Upper lobe of left lung (tissue), 6 donors: ENCODE data around the gene CPNE4. TPM values are rescaled to one million over a fixed set of nuclear protein-coding genes. Genes with fewer than 3 reads are reported as not detected.

ENCODE experiments used
- ATAC-seq, 2 donors: fragments of 200-7000 bp; cut with Tn5 transposase; one replicate each; pipeline ENCODE4 v1.9.1; 2022; ENCODE audit warnings: mild to moderate bottlenecking in 2 of 2, moderate library complexity in 2 of 2; ENCODE audit not compliant: low FRiP score in 2 of 2
- DNase-seq, 2 donors: peaks; one replicate each; pipeline ENCODE4 v3.0.0-alpha.2; 2019 to 2020
- H3K27ac ChIP-seq, 4 donors: fragments of 200-600 bp; sonication (generic); one replicate each; pipeline ENCODE4 v1.5.1; 2016 to 2019
- H3K27me3 ChIP-seq, 4 donors: fragments of 200-600 bp; sonication (generic); one replicate each; pipeline ENCODE4 v1.5.1; 2017 to 2019
- H3K36me3 ChIP-seq, 4 donors: fragments of 200-600 bp; sonication (generic); one replicate each; pipeline ENCODE4 v1.5.1; 2016 to 2019
- H3K4me1 ChIP-seq, 4 donors: fragments of 200-600 bp; sonication (generic); one replicate each; pipeline ENCODE4 v1.5.1; 2018 to 2019
- H3K4me3 ChIP-seq, 4 donors: fragments of 200-600 bp; sonication (generic); one replicate each; pipeline ENCODE4 v1.5.1; 2017 to 2019; ENCODE audit warnings: mild to moderate bottlenecking in 2 of 4, moderate library complexity in 1 of 4
- H3K9me3 ChIP-seq, 4 donors: fragments of 200-600 bp; sonication (generic); one replicate each; pipeline ENCODE4 v1.5.1; 2018 to 2019
- CTCF ChIP-seq, 6 experiments: fragments of 450-650 bp in 4 of 6; fragments of 200-600 bp in 2 of 6; sonication (generic) in 2 of 6; IDR thresholded peaks; one replicate each; pipeline ENCODE4 v1.5.1; 2016 to 2019; ENCODE audit warnings: antibody characterized with exemption in 6 of 6
- EP300 ChIP-seq, 4 donors: sonication (generic); formaldehyde crosslinking; IDR thresholded peaks; one replicate each; pipeline ENCODE4 v1.5.1; 2017; ENCODE audit warnings: antibody characterized with exemption in 4 of 4, control low read depth in 2 of 4
- POLR2A ChIP-seq, 4 donors: fragments of 450-650 bp; IDR thresholded peaks; one replicate each; pipeline ENCODE4 v1.5.1; 2016 to 2017; ENCODE audit warnings: antibody characterized with exemption in 4 of 4, mild to moderate bottlenecking in 2 of 4
- POLR2AphosphoS5 ChIP-seq, 2 donors: sonication (generic); formaldehyde crosslinking; IDR thresholded peaks; one replicate each; pipeline ENCODE4 v1.5.1; 2017; ENCODE audit warnings: antibody characterized with exemption in 2 of 2
- WGBS, 2 donors: methylation state at CpG; one replicate each; pipeline ENCODE4 v1.1.5; 2017 to 2018; 5-methylcytosine and 5-hydroxymethylcytosine counted together
- total RNA-seq, 6 donors: library from RNA; depleted of rRNA in 4 of 6; stranded (reverse); fragments of >200 nt in 4 of 6; gene quantifications; one replicate each; pipeline versions ENCODE4 v1.1.0 to v1.2.1, GENCODE V29; 2016 to 2021
- donor health status: DM: no; HTN: no; CAD: no; lungs with moderate emphysema.
- donor health status: DM: no; HTN: yes; CAD: no; lungs with severe emphysema.

CPNE4 gene
- total RNA-seq, 6 donors from 2014 or later = 0.34 to 2.1 (median 0.47) TPM; not detected in 3

GRCh38 chr3:131568460-131568859, 466.4 kb downstream of the CPNE4 start:
- Histone ChIP-seq H3K9me3 (no peaks in the 10 kb centered on the region), H3K4me1 (no peaks in the 10 kb centered on the region), H3K4me3 (no peak overlapping the region), H3K36me3 (no peaks in the 10 kb centered on the region), H3K27ac (no peak overlapping the region), H3K27me3 (no peaks in the 10 kb centered on the region)
- 53 to 57% methylated on average over 5 of the region's 5 CpGs for WGBS, 2 donors
- no peak for ATAC-seq
- no peak for DNase-seq
- no peak for TF ChIP-seq CTCF (IDR thresholded peaks at IDR 0.05)
- no peak for TF ChIP-seq POLR2A (IDR thresholded peaks at IDR 0.05)
- no peak for TF ChIP-seq EP300 (IDR thresholded peaks at IDR 0.05)
- no peak for TF ChIP-seq POLR2AphosphoS5 (IDR thresholded peaks at IDR 0.05)

DNA sequence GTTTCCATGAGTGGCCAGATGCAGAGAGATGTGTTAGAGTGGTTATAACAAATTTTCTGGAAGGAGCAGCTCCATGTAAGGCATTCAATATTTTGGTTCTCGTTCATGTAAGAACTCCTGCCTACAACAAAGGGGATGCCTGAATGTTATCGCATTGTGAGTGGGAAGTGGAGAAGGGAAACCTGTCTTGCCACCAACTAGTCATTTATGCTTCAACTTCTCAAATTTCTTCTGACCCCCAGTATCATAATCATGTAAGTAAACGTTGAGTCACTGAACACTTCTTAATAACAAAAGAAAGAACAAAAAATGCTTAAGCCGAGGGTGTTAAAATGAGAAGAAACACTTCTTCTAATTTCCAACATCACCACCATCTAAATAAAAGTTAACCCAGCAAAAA, 470.0 kb downstream of the CPNE4 start:
- whole genome bisulfite sequencing, 2 donors = 61 to 62% methylated on average over 4 of the region's 4 CpGs
- no peaks in the 10 kb centered on the region for H3K9me3 ChIP-seq
- DNase-seq = no peak

DNA sequence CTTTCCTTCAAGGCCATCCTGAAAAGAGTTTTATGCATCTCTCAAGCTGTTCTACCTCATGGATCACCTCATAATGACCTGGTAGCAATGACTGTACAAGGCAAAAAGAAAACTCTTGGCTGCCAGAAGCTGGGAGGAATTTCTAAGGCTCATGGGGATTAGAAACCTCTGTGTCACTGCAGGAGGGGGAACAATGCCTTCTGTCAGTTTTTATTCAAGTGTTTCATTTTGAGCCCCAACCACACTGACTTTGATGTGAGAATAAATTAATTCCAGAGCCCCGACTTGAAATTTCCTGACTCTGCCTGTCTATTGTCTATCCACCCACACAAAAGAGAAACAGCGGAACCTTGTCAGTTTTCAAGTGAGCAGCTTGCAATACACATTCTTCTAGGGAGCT, 473.3 kb downstream of the CPNE4 start:
- DNase-seq (no peak), ATAC-seq (no peak)
- H3K36me3 ChIP-seq = no peaks in the 10 kb centered on the region
- no peaks in the 10 kb centered on the region for H3K27me3 ChIP-seq
- no peak overlapping the region for H3K4me3 ChIP-seq
- TF ChIP-seq EP300 (IDR thresholded peaks at IDR 0.05) = no peak
- no peak for TF ChIP-seq POLR2A (IDR thresholded peaks at IDR 0.05)
- no peak for TF ChIP-seq CTCF (IDR thresholded peaks at IDR 0.05)
- no peak for TF ChIP-seq POLR2AphosphoS5 (IDR thresholded peaks at IDR 0.05)
- no peaks in the 10 kb centered on the region for H3K4me1 ChIP-seq
- no peak overlapping the region for H3K27ac ChIP-seq
- WGBS, 2 donors = 38 to 49% methylated on average over 2 of the region's 2 CpGs
- no peaks in the 10 kb centered on the region for H3K9me3 ChIP-seq

More for the DNA sequence above, 470.0 kb downstream of the CPNE4 start:
- H3K36me3 ChIP-seq = no peaks in the 10 kb centered on the region
- no peak for TF ChIP-seq CTCF (IDR thresholded peaks at IDR 0.05)
- no peak for TF ChIP-seq POLR2A (IDR thresholded peaks at IDR 0.05)
- no peak for TF ChIP-seq POLR2AphosphoS5 (IDR thresholded peaks at IDR 0.05)
- no peaks in the 10 kb centered on the region for H3K27me3 ChIP-seq
- no peak overlapping the region for H3K27ac ChIP-seq
- H3K4me1 ChIP-seq = no peaks in the 10 kb centered on the region
- ATAC-seq = no peak
- no peak overlapping the region for H3K4me3 ChIP-seq

DNA sequence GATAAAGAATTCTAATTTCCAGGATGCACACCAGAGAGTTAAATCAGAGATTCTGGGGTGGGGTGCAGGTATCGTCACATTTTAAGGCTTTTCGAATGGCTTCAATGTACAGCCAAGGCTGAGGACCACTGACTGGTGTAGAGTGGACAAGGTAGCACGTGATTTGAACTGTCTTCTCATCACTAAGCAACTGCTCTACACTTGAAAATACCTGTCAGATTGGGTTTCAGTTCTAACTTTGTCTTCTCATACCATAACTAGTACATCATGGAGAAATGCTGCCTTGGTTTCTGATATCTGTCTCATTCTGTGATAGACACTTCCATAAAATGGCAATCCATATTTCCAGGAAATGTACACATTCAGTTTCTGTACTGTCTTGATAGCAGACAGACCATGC, 474.0 kb downstream of the CPNE4 start:
- no peak overlapping the region for H3K4me3 ChIP-seq
- no peak overlapping the region for H3K27ac ChIP-seq
- H3K4me1 ChIP-seq = no peaks in the 10 kb centered on the region
- H3K27me3 ChIP-seq = no peaks in the 10 kb centered on the region
- 89 to 92% methylated on average over 3 of the region's 3 CpGs for WGBS, 2 donors
- DNase-seq (no peak), ATAC-seq (no peak)
- no peak for TF ChIP-seq POLR2AphosphoS5 (IDR thresholded peaks at IDR 0.05)
- no peak for TF ChIP-seq EP300 (IDR thresholded peaks at IDR 0.05)
- TF ChIP-seq POLR2A (IDR thresholded peaks at IDR 0.05) = no peak
- no peak for TF ChIP-seq CTCF (IDR thresholded peaks at IDR 0.05)
- H3K9me3 ChIP-seq = no peaks in the 10 kb centered on the region
- no peaks in the 10 kb centered on the region for H3K36me3 ChIP-seq

- no peaks in the 10 kb centered on the region for H3K36me3 ChIP-seq
- WGBS, 2 donors = 95 to 100% methylated on average over 2 of the region's 2 CpGs
- TF ChIP-seq EP300 (IDR thresholded peaks at IDR 0.05) (no peak), POLR2A (IDR thresholded peaks at IDR 0.05) (no peak), CTCF (IDR thresholded peaks at IDR 0.05) (no peak), POLR2AphosphoS5 (IDR thresholded peaks at IDR 0.05) (no peak)
Measured at GRCh38 chr3:131555456-131555855, 479.4 kb downstream of the CPNE4 start.

More at GRCh38 chr3:131555456-131555855, 479.4 kb downstream of the CPNE4 start:
- H3K4me1 ChIP-seq = no peaks in the 10 kb centered on the region
- ATAC-seq (no peak), DNase-seq (no peak)
- no peak overlapping the region for H3K4me3 ChIP-seq
- H3K27me3 ChIP-seq = no peaks in the 10 kb centered on the region
- no peaks in the 10 kb centered on the region for H3K9me3 ChIP-seq
- no peak overlapping the region for H3K27ac ChIP-seq
